NCI-H2029 (cell line): ENCODE measurements around the gene CISH.

ENCODE experiments used
- DNase-seq: peaks from one replicate; lab custom pipeline; 2025; lab: John Stamatoyannopoulos, UW

The CISH gene

DNA sequence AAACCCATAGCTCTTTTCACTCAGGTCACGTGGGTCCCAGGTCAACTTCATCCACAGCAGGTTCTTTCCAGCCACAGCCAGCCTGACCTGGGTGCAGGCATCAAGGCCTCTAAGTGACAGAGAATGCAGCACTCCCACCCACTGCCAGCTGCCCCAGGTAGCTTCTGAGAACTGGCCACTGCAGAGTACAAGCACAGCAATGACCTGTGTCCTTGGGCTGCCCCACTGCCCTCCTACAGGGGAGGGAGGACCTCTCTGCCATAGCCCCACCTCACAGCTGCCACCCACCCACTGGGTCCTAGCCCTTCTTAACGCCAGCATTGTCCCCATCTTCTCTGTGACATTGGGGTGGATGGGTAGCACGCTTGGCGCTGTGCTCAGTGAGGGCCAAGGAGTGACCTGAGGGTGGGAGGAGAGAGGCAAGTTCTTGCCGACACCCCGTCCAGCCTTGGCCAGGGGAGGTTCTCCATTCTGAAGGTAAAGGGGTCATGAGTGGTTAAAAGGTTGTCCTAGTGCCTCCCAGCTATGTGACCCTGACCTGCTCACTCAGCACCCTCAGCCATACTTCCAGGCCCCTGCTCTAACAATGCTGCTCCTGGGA is 12.4 kb downstream of the CISH start:
- DNase-seq, result no peak

DNA sequence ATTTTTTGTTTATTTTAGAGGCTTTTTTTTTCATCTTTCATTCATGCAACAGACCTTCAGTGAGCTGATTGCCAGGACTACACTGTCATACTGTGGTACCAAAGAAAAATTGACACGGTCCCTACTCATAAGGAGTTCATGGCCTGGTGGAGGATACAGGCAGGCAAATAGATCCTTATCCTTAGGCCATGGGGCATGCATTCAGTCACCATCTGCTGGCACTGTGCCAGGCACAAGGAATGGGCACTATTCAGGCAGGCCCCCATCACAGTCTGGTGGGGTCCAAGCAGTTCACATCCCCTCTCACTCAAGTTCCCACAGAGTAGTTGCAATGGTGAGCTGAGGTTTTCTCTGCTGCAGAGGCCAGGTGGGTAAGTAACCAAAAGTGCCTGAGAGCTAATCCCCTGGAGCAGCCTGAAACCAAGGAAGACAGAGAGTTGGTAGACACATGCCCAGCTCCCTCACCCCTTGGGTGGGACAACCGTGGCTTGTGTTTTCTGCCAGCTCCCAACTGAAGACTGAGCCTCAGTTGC is 17.3 kb downstream of the CISH start:
- no peak for DNase-seq

DNA sequence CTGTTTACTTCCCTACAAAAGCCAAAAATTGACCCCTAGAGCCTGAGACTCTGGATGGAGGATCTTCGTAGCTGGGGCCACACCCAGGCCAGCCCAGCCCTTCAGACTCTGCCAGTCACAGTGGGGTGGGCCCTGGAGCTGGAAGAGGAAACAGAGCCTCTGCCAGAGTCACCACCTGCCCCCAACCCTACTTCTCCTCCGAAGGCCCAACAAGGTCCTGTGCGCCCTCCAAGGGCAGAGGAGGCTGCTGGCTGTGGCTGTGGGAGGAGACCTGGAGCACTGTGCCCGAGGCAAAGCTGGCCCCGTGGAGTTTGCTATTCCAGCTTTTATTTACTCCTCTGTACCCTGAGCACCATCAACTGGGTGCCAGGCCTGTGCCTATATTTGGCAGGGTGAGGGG is 19.0 kb downstream of the CISH start:
- no peak for DNase-seq

DNA sequence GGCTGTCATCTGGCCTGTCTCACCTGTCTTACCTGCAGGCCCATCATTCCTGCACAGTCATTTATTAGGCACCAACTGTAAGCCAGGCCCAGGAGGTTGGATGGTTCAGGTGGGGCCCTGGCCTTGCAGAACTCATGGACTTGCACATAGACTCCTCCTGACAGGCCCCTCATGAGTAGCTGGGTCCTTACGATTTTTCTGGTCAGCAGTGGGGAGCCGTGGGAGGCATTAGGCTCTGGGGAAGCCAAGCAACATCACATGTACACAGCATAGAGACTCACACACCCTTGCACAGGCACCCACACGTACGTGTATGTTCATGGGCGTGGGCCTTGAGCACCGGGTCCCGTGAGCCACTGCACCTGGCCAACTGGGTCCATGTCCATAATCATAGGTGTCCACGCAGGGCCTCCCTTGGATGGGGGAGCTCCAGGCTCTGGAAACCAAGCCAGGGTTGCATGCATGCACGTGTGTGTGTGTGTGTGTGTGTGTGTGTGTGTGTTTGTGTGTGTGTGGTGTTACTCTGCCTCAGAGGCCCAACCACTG is 20.3 kb downstream of the CISH start:
- DNase-seq, result no peak

DNA sequence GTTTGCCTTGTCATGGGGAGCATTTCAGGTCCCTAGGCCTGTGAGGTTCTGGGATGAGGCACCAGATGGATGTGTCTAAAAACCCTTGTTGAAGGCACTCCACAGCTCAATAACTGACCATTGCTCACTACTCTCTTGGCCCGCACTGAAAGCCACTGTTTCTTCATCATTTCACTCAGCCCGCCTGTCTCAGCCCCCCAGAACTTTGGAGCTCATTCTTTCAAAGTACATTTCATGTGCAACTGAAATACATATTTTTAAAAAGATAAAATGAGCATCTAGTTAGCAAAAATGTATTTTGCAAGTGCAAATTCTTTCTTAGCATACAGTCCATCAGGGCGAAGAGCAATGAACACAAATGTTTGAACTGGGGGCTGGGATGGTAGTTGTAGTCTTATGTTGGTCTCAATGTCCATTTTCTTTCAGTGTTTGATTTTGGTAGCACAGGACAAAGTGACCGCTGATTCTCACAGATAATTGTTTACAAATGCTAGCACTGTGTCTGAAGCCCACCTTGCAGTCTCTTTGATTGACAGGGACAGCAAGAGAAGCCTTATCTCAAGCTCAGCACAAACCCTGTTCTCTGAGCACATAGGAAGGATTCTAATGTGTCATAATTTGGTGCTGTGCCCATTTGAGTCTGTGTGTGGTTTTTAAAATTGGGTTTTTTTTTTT is 22.7 kb downstream of the CISH start:
- DNase-seq, result no peak

DNA sequence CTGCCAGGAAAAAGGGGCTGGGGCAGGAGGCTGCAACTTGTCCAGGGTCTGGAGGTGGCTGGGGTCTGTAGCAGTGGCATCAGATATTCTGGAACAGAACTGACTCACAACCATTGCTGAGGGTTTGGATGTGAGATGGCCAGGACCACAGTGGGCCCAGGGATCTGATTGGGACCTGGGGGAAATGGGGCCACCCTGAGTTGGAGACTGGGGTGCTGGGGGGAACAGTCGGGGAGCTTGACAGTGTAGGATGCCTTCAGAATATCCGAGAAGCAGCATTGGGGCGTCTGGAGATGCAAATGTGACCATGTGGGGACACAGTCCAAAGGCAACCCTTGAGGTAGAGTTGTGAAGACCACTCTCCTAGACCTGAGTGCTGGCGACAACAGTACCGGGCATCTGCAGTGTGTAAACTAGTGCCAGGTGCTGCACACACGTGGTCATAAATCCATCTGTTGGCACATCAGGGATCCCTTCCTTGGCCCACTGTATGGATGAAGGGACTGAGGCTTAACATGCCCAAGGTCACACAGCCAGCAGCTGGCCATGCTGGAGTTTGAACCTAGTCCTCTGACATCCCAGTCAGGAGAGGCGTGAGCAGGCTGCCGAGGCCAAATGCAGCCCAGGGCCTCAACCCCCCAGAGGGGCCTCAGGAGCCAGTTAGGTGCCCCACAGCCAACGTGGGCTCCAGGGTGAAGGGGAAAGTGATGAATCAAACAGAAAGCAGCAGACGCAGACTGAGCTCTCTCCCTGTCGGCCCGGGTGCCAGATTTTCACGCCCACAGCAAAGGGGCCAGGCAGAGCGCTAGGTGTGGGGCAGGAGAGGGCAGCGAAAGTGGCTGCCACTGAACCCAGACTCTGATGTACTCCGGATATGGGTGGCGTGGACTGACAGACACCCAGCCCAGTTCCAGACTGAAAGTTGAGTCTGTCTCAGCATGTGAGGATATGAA is 23.5 kb downstream of the CISH start:
- DNase-seq, result no peak

DNA sequence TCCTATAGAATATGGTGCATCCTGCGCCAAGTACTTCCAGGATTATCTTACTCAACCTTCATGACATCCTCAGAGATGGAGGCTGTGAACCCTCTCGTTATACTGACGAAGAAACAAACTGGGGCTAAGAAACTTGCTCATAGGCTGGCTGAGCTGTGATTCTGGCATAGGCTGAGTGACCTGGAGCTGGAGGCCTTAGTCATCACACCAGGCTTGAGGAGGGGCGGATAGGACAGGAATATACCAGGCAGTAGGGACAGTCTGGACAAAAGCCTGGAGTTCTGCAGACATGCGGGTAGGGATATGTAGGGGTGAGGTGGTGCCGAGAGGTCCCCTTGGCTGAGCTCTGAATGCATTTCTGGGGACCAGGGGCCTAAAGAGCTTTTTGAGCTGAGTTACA is 24.2 kb downstream of the CISH start:
- no peak for DNase-seq

DNA sequence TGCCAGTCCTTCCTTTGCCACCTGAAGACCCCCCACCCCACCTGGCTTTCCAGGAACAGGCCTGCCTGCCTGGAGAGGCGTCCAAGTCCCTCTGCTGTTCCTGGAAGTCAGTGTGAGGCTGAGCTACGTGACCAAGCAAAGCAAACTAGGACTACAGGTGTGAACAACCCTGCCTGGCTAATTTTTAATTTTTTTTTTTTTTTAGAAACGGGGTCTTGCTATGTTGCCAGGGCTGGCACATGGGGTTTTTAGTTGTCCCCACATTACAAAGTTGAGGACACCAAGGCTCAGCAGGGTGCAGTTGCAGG is 24.9 kb downstream of the CISH start:
- no peak for DNase-seq

DNA sequence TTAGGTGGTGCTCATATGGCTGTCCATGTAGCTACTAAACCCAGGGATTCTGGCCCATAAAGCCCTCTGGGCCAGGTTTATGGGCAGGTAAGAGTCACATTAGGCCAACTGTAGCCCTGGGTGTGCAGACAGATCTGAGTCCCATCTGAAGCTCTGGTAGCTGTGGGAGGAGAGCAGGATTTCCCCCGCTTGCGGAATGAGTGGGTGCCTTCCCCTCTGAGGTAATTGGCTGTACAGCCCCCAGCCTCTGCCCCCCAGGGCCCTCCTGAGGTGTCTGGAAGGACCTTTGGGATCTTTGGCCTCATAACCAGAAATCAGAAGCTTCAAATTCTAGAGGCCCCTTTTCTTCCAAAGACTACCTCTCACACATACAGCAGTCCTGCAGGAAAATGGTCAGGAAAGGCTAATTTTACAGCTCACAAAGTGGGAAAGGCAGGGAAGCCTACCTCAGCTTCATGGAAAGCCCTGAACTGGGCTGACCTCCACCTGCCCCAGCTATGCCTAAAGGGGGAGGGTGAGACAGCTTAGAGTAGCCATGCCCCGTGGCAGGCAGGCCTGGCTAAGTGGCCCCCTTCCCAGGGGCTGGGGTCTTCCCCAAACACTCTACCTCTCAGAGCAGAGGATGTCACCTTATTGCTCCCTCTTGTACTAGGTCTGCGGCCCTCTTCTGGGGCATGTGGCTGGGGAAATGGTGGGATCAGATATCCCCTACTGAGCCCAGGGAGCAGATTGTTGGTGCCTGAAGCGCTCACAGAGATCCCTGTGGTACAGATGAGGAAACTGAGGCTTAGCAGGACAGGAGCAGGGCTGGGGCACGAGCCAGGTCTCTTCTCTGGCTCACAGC is 25.4 kb downstream of the CISH start:
- no peak for DNase-seq

DNA sequence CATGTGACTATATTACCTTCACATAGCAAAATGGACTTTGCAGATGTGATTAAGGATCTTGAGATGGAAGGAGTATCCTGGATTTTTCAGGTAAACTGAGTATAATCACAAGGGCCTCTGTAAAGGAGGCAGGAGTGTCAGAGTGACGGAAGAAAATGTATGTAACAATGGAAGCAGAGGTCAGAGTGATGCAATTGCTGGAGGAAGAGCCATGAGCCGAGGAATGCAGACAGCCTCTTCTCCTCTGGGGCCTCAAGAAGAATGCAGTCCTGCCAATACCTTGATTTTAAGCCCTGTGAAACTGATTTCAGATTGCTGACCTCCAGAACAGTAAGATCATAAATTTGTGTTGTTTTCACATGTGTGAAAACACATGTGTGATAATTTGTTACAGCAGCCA is 27.2 kb downstream of the CISH start:
- no peak for DNase-seq

DNA sequence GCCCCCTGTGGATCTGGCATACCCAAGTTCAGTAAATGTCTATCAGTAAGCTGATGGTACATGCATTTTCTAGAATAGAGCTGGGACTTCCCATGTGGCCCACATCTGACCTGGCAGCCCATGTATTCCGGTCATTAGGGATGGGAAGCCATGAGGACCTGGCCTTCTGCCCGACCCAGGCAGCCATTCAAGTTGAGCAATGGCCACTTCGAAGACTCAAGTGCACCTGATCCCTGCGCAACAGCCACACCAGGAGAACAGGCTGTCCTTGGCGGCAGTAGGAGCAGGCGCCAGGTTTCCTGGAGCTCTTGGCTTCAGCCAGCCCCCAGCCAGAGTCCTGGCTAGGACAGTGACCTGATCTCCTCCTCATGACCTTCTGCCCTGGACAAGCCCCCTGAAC is 27.7 kb downstream of the CISH start:
- peak; percentile 77 for DNase-seq

DNA sequence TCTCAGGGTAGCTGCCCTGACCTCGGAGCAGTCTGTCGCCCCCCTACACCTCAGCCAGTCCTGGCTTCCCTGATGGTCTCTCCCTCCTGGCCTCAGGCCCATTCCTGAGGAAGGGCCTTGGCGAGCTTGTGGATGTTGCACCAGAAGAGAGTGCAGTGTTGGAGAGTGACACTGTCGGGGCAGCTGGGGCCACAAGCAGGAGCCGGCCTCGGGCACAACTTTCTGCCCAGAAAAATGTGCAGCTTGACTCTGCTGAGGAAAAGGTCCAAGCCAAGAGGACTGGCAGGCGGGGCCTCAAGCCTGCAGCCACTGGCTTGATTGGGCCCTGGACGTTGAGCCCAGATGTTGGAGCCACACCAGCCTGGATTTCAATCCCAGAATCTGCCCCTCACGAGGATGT is 29.5 kb downstream of the CISH start:
- DNase-seq, result no peak

DNA sequence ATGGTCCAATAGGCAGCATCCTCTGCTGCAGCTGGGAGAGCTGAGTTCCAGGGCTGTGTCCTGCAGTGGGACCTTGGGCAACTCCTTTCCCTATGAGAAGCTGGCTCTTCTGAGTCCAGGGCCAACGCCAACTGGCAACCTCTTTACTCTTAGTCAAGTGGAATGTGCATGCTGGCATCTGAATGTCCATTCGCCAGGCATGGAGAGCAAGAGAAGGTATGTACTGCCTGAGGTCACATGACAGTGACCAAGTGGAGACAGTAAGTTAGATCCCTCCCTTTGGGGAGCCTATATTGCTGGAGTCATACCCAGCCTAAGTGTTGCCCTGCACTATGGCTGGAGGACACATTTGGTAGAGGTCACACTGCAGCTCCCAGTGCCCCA is 30.1 kb downstream of the CISH start:
- DNase-seq, result no peak

DNA sequence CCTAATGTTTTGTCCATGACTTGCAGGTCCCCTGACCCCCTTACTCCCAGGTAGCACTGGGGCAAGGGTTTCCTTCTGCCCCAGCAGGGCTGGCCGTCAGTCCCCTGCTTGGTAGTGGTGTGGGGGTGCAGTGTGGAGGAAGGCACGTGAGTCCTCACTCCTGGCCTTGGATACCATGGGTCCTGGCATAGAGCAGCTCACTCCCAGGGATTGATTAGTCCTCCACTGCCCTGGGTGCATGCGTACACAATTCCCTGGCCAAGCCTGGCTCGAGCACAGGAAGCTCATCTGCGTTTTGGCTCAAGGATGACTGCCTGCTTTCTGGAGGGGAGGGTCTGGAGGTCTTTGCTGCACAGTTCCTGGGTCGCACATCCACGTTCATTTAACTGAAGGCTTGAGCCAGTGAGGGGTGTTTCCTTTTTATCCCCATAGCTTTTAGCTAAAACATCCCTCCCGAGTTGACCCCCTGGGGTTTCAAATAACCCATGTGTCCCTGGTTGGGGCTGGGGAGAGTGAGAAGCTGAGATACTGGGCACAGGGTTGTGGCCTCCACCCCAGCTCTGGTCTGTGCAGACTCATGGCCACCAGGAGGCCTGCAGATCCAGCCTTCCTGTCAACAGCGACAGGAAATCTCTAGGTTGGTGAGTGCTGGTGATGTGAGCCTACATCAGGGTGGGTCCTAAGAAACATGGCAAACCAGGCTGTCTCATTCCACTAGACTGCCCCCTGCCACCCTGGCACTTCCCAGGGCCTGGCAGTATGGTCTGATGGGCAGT is 30.7 kb downstream of the CISH start:
- no peak for DNase-seq

DNA sequence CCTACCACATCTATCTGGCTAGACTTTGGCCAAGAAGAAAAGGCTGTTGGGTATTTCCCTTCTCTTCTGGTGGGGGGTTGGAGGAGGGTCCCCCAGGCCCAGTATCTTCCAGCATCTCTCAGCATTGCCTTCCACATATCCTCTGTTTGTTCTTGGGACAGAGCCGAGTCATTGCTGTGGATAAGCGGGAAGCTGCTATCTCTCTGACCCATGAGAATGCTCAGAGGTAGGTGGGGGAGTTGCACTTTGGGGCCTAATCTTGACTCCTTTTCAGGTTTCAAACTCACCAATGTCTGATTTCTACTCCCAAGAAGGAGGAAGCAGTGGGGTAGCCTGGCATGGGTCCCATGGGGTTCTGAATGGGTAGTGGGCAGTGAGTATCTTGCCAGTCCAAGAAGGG is 34.2 kb downstream of the CISH start:
- DNase-seq, result no peak

DNA sequence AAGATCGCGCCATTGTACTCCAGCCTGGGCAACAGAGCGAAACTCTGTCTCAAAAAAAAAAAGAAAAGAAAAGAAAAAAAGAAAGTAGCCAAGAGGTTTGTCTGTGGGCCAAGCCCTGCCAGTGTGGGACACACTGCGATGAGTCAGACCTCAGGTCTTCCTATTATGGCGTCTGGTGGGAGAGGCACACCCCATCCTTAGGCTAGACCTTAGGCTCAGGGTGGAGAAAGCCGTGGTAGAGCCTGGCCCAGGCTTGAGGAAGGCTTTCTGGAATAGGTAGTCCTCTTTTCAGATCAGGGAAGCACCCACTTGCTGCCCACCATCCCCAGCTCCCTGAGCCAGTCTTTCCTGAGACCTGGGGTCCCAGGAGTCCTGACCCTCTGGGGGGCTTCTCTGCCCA is 36.2 kb downstream of the CISH start:
- DNase-seq, result no peak

DNA sequence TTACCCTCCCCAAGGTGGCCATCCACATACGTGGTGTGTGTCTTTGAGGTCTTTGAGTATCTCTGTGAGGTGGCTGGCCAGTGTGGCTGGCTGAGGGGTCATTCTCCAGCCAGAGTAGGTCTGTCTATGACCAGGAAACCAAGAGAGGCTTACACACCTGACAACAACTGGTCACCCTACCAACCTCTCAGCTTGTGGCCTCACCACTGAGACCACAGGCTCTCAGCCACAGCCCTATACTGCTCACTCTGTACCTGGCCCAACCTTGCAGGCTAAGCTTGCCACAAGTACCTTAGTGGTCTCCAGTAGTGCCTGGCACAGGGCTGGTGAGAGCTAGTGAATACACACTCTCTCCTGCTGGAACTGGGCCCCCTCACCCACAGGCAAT is 37.1 kb downstream of the CISH start:
- no peak for DNase-seq

DNA sequence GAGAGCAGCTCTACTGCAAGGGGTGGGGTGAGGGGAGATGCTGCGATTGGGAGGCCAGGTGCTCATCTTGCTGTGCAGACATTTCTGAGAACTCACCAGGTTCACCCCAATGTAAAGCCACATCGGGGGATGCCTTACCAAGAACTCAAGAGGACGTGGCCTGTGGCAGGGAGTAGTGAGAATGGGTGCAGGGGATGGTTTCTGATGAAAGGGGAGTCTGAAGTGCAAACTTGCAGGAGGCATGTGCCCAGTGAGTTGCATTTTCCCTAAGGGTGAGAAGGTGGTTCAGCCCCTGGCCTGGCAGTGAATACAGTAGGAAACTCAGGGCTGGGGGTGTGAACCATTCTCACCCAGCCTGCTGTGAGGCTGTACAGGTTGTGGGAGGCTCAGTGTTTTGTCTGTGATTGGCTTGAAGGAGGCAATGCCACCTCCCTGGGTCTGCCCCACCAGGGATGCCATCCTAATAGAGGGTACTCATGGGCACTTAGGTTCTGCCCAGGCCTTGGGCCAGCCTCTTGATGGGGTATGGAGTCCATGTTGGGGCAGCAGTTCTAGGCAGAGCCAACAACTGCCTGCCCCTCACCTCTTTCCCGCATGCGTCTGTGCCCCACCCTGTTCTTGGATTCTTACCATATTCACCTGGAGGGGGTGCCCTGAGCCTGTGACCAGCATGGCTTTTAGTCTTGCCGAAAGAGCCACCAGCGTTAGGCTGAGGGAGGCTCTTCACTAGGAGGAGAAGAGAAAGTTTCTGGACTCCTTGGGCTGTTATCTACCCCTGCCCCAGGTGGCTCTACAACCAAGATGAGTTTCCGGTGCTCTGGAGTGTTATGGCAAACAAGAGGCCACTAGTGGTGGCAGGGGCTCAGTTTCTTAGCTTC is 37.8 kb downstream of the CISH start:
- DNase-seq, result no peak

DNA sequence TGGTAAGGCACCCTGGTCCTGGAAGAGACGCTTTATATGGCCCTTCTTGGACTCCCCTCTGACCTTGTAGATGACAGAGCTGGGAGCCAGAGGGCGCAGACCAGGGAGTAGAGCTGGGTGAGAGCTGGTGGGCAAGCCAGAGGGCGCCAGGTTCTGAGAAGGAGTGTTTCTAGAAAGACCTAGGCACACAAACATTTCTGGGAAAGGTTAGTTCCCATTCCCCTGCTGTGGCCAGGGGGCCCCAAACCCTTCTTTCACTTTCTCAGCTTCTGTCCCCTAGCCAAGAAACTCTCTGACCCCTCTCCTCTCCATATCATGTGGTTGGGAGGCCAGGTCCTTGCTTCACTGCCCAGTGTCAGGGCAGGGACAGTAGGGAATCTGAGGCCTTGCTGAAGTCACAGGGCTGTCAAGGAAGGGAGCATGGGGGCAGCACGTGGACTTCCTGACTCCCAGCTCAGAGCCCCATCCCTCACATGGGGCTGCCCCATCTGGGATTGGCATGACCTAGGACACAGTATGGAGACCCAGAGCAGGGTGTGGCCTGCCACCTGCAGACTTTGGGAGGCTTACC is 38.7 kb downstream of the CISH start:
- no peak for DNase-seq

DNA sequence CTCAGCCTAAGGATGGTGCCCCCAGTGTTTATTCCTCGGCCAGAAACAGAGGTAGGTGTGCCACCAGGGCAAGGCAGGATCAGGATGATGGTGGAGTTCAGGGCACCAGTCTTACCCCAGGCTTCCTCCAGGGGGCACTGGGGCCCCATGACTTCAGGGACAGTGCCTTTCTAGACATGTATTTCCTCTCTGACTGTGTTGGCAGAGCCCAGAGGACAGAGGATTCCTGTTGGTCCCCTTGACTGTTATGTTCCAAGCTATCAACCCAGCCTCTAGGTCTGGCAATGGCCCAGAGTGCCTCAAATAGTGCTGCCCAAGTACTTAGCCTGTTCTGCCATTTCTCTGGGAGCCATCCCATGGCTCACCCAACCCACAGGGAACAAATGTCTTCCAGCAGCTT is 39.4 kb downstream of the CISH start:
- peak; percentile 51 for DNase-seq
